Measurements from ENCODE around the gene CCDC92.

CCDC92 gene

GRCh38 chr12:123973552-123974341 lies 1.1 kb upstream of the CCDC92 start:
- no peak for DNase-seq

- DNase-seq, result peak; percentile 34
Measured at GRCh38 chr12:123971770-123972456, 718 bp downstream of the CCDC92 start.

- DNase-seq, result no peak
Measured at GRCh38 chr12:123971449-123971769, 1.2 kb downstream of the CCDC92 start.

- no peak for DNase-seq
Measured at GRCh38 chr12:123967121-123967586, 5.5 kb downstream of the CCDC92 start.

- DNase-seq, result peak; percentile 71
Measured at GRCh38 chr12:123966596-123966995, 6.0 kb downstream of the CCDC92 start.

- no peak for DNase-seq
Measured at GRCh38 chr12:123965382-123965781, 7.2 kb downstream of the CCDC92 start.

GRCh38 chr12:123963821-123964220 lies 8.8 kb downstream of the CCDC92 start:
- no peak for DNase-seq

- no peak for DNase-seq
Measured at GRCh38 chr12:123962513-123962912, 10.1 kb downstream of the CCDC92 start.

- no peak for DNase-seq
Measured at GRCh38 chr12:123961585-123962345, 10.9 kb downstream of the CCDC92 start.

GRCh38 chr12:123960856-123961255 lies 11.8 kb downstream of the CCDC92 start:
- no peak for DNase-seq

- DNase-seq, result no peak
Measured at GRCh38 chr12:123960029-123960735, 12.4 kb downstream of the CCDC92 start.

GRCh38 chr12:123958876-123959275 lies 13.8 kb downstream of the CCDC92 start:
- no peak for DNase-seq

- DNase-seq, result no peak
Measured at GRCh38 chr12:123958462-123958861, 14.2 kb downstream of the CCDC92 start.

GRCh38 chr12:123957196-123957595 lies 15.4 kb downstream of the CCDC92 start:
- DNase-seq, result no peak

GRCh38 chr12:123956249-123956648 lies 16.4 kb downstream of the CCDC92 start:
- no peak for DNase-seq

GRCh38 chr12:123954647-123955350 lies 17.8 kb downstream of the CCDC92 start:
- DNase-seq, result no peak

- no peak for DNase-seq
Measured at GRCh38 chr12:123952037-123952436, 20.6 kb downstream of the CCDC92 start.

GRCh38 chr12:123951467-123951866 lies 21.2 kb downstream of the CCDC92 start:
- no peak for DNase-seq

- no peak for DNase-seq
Measured at GRCh38 chr12:123950476-123951349, 21.9 kb downstream of the CCDC92 start.

GRCh38 chr12:123949770-123950165 lies 22.9 kb downstream of the CCDC92 start:
- DNase-seq, result no peak
